Measurements from ENCODE around the gene PSAP. TPM values are rescaled to one million over a fixed set of nuclear protein-coding genes. Genes with fewer than 3 reads are reported as not detected.

Gene PSAP
- total and polyA plus RNA-seq, 2 experiments from 2014 or later = 151 to 391 TPM

DNA sequence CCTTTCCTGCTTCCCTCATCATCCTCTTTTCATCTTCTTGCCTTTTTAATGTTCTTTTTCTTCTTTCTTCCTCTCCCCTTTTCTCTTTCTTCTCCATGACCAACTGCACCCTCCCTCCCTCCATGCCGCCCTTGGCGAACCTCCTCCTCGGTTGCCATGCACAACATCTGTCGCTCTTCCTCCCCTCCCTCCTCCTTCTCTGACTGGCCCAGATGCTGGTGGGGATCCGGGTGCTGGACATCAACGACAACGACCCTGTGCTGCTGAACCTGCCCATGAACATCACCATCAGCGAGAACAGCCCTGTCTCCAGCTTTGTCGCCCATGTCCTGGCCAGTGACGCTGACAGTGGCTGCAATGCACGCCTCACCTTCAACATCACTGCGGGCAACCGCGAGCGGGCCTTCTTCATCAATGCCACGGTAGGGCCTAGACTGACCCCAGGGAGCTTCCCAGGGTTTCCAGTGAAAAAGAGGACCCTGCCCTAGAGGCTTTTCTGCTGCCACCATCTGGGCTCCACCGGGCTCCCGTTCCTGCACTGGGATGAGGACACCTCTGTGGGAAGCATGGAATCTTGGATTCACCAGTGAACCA lies 66.3 kb downstream of the PSAP start:
- no peak overlapping the region for H3K27ac Mint-ChIP-seq
- H2AFZ ChIP-seq = no peak overlapping the region
- H3K4me1 Mint-ChIP-seq = peaks cover 21% of the 10 kb centered on the region

More for the DNA sequence above, 66.3 kb downstream of the PSAP start:
- Histone ChIP-seq H3K4me3 (no peak overlapping the region), H3K27me3 (ENCODE audit: insufficient read depth) (no peaks in the 10 kb centered on the region), H3K79me2 (replicated peaks; ENCODE audit: insufficient read depth) (no peaks in the 10 kb centered on the region), H3K36me3 (ENCODE audit: insufficient read depth) (no peaks in the 10 kb centered on the region), H4K20me1 (replicated peaks; ENCODE audit: insufficient read depth) (no peaks in the 10 kb centered on the region), H3K4me1 (ENCODE audit: insufficient read depth) (peaks cover 8% of the 10 kb centered on the region), H3K4me2 (no peak overlapping the region), H3F3A (replicated peaks; ENCODE audit: low read depth) (no peaks in the 10 kb centered on the region), H3K9me2 (ENCODE audit: insufficient read depth) (no peaks in the 10 kb centered on the region), H3K27ac (ENCODE audit: low read depth) (no peak overlapping the region)
- H3K36me3 Mint-ChIP-seq (ENCODE audit: low read depth) = no peaks in the 10 kb centered on the region
- TF ChIP-seq NANOG (IDR thresholded peaks at IDR 0.05; ENCODE audit: borderline replicate concordance) (no peak), REST (IDR thresholded peaks at IDR 0.05; ENCODE audit: unreplicated experiment) (no peak), EZH2 (IDR thresholded peaks at IDR 0.05; ENCODE audit: low read depth, unreplicated experiment) (no peak), ZNF462 (CRISPR knock-in tag; IDR thresholded peaks at IDR 0.05) (no peak), CREB1 (CRISPR knock-in tag; IDR thresholded peaks at IDR 0.05; ENCODE audit: low read depth) (no peak), ZNF114 (CRISPR knock-in tag; IDR thresholded peaks at IDR 0.05) (no peak), STAT1 (IDR thresholded peaks at IDR 0.05; ENCODE audit: unreplicated experiment) (no peak), JUNB (IDR thresholded peaks at IDR 0.05; ENCODE audit: unreplicated experiment) (no peak), ZNF331 (CRISPR knock-in tag; IDR thresholded peaks at IDR 0.05; ENCODE audit: low read depth) (no peak), EZH2phosphoT487 (IDR thresholded peaks at IDR 0.05; ENCODE audit: unreplicated experiment) (no peak), POLR2AphosphoS5 (IDR thresholded peaks at IDR 0.05; ENCODE audit: low read depth) (no peak)
- TF ChIP-seq, protein P1, sequence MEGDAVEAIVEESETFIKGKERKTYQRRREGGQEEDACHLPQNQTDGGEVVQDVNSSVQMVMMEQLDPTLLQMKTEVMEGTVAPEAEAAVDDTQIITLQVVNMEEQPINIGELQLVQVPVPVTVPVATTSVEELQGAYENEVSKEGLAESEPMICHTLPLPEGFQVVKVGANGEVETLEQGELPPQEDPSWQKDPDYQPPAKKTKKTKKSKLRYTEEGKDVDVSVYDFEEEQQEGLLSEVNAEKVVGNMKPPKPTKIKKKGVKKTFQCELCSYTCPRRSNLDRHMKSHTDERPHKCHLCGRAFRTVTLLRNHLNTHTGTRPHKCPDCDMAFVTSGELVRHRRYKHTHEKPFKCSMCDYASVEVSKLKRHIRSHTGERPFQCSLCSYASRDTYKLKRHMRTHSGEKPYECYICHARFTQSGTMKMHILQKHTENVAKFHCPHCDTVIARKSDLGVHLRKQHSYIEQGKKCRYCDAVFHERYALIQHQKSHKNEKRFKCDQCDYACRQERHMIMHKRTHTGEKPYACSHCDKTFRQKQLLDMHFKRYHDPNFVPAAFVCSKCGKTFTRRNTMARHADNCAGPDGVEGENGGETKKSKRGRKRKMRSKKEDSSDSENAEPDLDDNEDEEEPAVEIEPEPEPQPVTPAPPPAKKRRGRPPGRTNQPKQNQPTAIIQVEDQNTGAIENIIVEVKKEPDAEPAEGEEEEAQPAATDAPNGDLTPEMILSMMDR (conservative IDR thresholded peaks at IDR 0.05; ENCODE audit: low read depth in 2 of 2) = no peak
- TF ChIP-seq, protein P2, sequence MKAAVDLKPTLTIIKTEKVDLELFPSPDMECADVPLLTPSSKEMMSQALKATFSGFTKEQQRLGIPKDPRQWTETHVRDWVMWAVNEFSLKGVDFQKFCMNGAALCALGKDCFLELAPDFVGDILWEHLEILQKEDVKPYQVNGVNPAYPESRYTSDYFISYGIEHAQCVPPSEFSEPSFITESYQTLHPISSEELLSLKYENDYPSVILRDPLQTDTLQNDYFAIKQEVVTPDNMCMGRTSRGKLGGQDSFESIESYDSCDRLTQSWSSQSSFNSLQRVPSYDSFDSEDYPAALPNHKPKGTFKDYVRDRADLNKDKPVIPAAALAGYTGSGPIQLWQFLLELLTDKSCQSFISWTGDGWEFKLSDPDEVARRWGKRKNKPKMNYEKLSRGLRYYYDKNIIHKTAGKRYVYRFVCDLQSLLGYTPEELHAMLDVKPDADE (IDR thresholded peaks at IDR 0.05) = no peak
- DNase-seq (ENCODE audit: low spot score) (no peak), ATAC-seq (no peak)
- H3K9me3 Mint-ChIP-seq = no peaks in the 10 kb centered on the region
- peaks cover 22% of the 10 kb centered on the region for H3K27me3 Mint-ChIP-seq (ENCODE audit: insufficient read depth, low read depth, poor library complexity)
- H3K4me3 Mint-ChIP-seq = no peak overlapping the region
